H9 (cell line): Measurements from ENCODE around the gene NEURL1B. TPM values are rescaled to one million over a fixed set of nuclear protein-coding genes. Genes with fewer than 3 reads are reported as not detected.
"Not testable (repeated sequence)": the region's sequence is repeated elsewhere in the genome, so short reads cannot be mapped to it uniquely, and the experiment has no call there.

Source experiments
- DNase-seq: peaks from one replicate; pipeline ENCODE4 v3.0.0-alpha.2; 2017
- H2AFZ ChIP-seq: one replicate; pipeline ENCODE4 v1.6.1; 2013; ENCODE audit warnings: mild to moderate bottlenecking, low read length, control low read depth, moderate library complexity
- H2AK5ac ChIP-seq: 2 replicates; pipeline ENCODE4 v1.6.1; 2013; ENCODE audit warnings: low read length, control low read depth, mixed read lengths; ENCODE audit not compliant: insufficient read length
- H2BK120ac ChIP-seq: one replicate; pipeline ENCODE4 v1.6.1; 2013; ENCODE audit warnings: low read depth, mild to moderate bottlenecking, low read length, control low read depth, inconsistent platforms; ENCODE audit not compliant: poor library complexity, severe bottlenecking
- H2BK12ac ChIP-seq: 2 replicates; pipeline ENCODE4 v1.6.1; 2013; ENCODE audit warnings: low read length, control low read depth, mixed read lengths, low read depth; ENCODE audit not compliant: insufficient read length
- H2BK15ac ChIP-seq: 2 replicates; pipeline ENCODE4 v1.6.1; 2013; ENCODE audit warnings: low read depth, low read length, control low read depth
- H2BK20ac ChIP-seq: one replicate; pipeline ENCODE4 v1.6.1; 2013; ENCODE audit warnings: low read depth, mild to moderate bottlenecking, low read length, control low read depth, inconsistent platforms; ENCODE audit not compliant: poor library complexity, severe bottlenecking
- H2BK5ac ChIP-seq: 2 replicates; pipeline ENCODE4 v1.6.1; 2013; ENCODE audit warnings: low read length, control low read depth, mixed read lengths; ENCODE audit not compliant: insufficient read length
- H3K14ac ChIP-seq: 2 replicates; pipeline ENCODE4 v1.6.1; 2013; ENCODE audit warnings: low read length, control low read depth; ENCODE audit not compliant: insufficient read depth
- H3K18ac ChIP-seq: 2 replicates; pipeline ENCODE4 v1.6.1; 2013; ENCODE audit warnings: low read depth, mild to moderate bottlenecking, mixed read lengths, low read length, control low read depth; ENCODE audit not compliant: insufficient read length
- H3K23ac ChIP-seq: 2 replicates; pipeline ENCODE4 v1.6.1; 2013; ENCODE audit warnings: low read length, control low read depth, mixed read lengths, low read depth; ENCODE audit not compliant: insufficient read length
- H3K23me2 ChIP-seq: 2 replicates; pipeline ENCODE4 v1.6.1; 2013; ENCODE audit warnings: low read depth, mild to moderate bottlenecking, mixed read lengths, low read length, control low read depth; ENCODE audit not compliant: insufficient read length, poor library complexity, severe bottlenecking
- H3K27ac ChIP-seq: 2 replicates; pipeline ENCODE4 v1.5.1; 2013; ENCODE audit warnings: low read length, control low read depth, mixed read lengths, low read depth; ENCODE audit not compliant: insufficient read length
- H3K27me3 ChIP-seq: 2 replicates; pipeline ENCODE4 v1.6.1; 2013; ENCODE audit warnings: low read length, control low read depth, inconsistent platforms; ENCODE audit not compliant: insufficient read depth
- H3K4ac ChIP-seq: 2 replicates; pipeline ENCODE4 v1.6.1; 2013; ENCODE audit warnings: low read depth, mild to moderate bottlenecking, control low read depth, inconsistent platforms, low read length, moderate library complexity
- H3K4me1 ChIP-seq: 2 replicates; pipeline ENCODE4 v1.6.1; 2013; ENCODE audit warnings: low read length, control low read depth, inconsistent platforms; ENCODE audit not compliant: insufficient read depth
- H3K4me2 ChIP-seq: 2 replicates; pipeline ENCODE4 v1.6.1; 2013; ENCODE audit warnings: low read length, control low read depth, mixed read lengths; ENCODE audit not compliant: insufficient read length, insufficient read depth
- H3K56ac ChIP-seq: 2 replicates; pipeline ENCODE4 v1.6.1; 2013; ENCODE audit warnings: low read depth, mild to moderate bottlenecking, mixed read lengths, low read length, control low read depth; ENCODE audit not compliant: insufficient read length
- H3K79me1 ChIP-seq: 2 replicates; pipeline ENCODE4 v1.6.1; 2013; ENCODE audit warnings: low read depth, mild to moderate bottlenecking, moderate library complexity, low read length, control low read depth, inconsistent platforms; ENCODE audit not compliant: insufficient read depth, poor library complexity, severe bottlenecking
- H3K79me2 ChIP-seq: 2 replicates; pipeline ENCODE4 v1.6.1; 2013; ENCODE audit warnings: low read length, control low read depth, inconsistent platforms; ENCODE audit not compliant: insufficient read depth
- H3K9ac ChIP-seq: 2 replicates; pipeline ENCODE4 v1.6.1; 2013; ENCODE audit warnings: low read length, control low read depth, mixed read lengths; ENCODE audit not compliant: insufficient read length; ENCODE audit errors: extremely low read depth
- H3K9me3 ChIP-seq: one replicate; pipeline ENCODE4 v1.6.1; 2013; ENCODE audit warnings: low read depth, low read length, inconsistent platforms; ENCODE audit not compliant: control insufficient read depth
- H3T11ph ChIP-seq: one replicate; pipeline ENCODE4 v1.6.1; 2013; ENCODE audit warnings: mild to moderate bottlenecking, low read length, control low read depth, inconsistent platforms
- H4K20me1 ChIP-seq: one replicate; pipeline ENCODE4 v1.6.1; 2013; ENCODE audit not compliant: control insufficient read depth, insufficient read length, insufficient read depth
- H4K5ac ChIP-seq: 2 replicates; pipeline ENCODE4 v1.6.1; 2013; ENCODE audit warnings: low read depth, mild to moderate bottlenecking, mixed read lengths, low read length, control low read depth; ENCODE audit not compliant: insufficient read length
- H4K8ac ChIP-seq: replicated peaks from 2 replicates; pipeline ENCODE4 v1.6.1; 2013; ENCODE audit warnings: low read length, control low read depth, mixed read lengths, low read depth; ENCODE audit not compliant: insufficient read length
- H4K91ac ChIP-seq: 2 replicates; pipeline ENCODE4 v1.6.1; 2013; ENCODE audit warnings: low read depth, mild to moderate bottlenecking, moderate library complexity, mixed read lengths, low read length, control low read depth; ENCODE audit not compliant: insufficient read length
- H3K27ac Mint-ChIP-seq, 3 experiments: 2 replicates in 2 of 3; 3 replicates in 1 of 3; pipeline ENCODE4 v1.8.0; 2020 to 2021; ENCODE audit warnings: mixed read lengths in 3 of 3, mild to moderate bottlenecking in 1 of 3, moderate library complexity in 1 of 3
- H3K27me3 Mint-ChIP-seq: 2 replicates; pipeline ENCODE4 v1.8.0; 2021; ENCODE audit warnings: low read depth, mild to moderate bottlenecking, moderate library complexity, mixed read lengths
- H3K36me3 Mint-ChIP-seq, 3 experiments: 2 replicates in 2 of 3; 3 replicates in 1 of 3; pipeline ENCODE4 v1.8.0; 2020 to 2021; ENCODE audit warnings: low read depth in 3 of 3, mixed read lengths in 3 of 3; ENCODE audit not compliant: insufficient read depth in 1 of 3
- H3K4me1 Mint-ChIP-seq, 2 experiments: 2 replicates each; pipeline ENCODE4 v1.8.0; 2020; ENCODE audit warnings: mixed read lengths in 2 of 2
- H3K4me3 Mint-ChIP-seq, 2 experiments: 2 replicates in 1 of 2; 3 replicates in 1 of 2; pipeline ENCODE4 v1.8.0; 2020 to 2021; ENCODE audit warnings: mild to moderate bottlenecking in 2 of 2, mixed read lengths in 2 of 2, moderate library complexity in 1 of 2
- H3K9me3 Mint-ChIP-seq, 2 experiments: 2 replicates in 1 of 2; 3 replicates in 1 of 2; pipeline ENCODE4 v1.8.0; 2020; ENCODE audit warnings: mild to moderate bottlenecking in 2 of 2, mixed read lengths in 2 of 2, moderate library complexity in 1 of 2
- WGBS: extraction: QIAGEN DNeasy Blood & Tissue Kit; methylation state at CpG from one replicate; pipeline ENCODE4 v1.1.7; 2013; ENCODE audit warnings: missing lambda C conversion rate, low lambda C conversion rate, mixed read lengths; ENCODE audit not compliant: insufficient read length; ENCODE audit errors: extremely low coverage; 5-methylcytosine and 5-hydroxymethylcytosine counted together
- total RNA-seq: library from RNA; stranded (reverse); gene quantifications from 2 replicates; pipeline ENCODE4 v1.2.1, GENCODE V29; 2021
- TF ChIP-seq, protein P1 (sequence below): fragments of 200-600 bp; sonication (generic); conservative IDR thresholded peaks from 3 replicates; pipeline ENCODE4 v1.8.0; 2021; ENCODE audit warnings: antibody characterized with exemption, mild to moderate bottlenecking

Gene NEURL1B
- total RNA-seq, 1 experiment from 2014 or later = 3.6 TPM

GRCh38 chr5:172676914-172677475 is 35.9 kb downstream of the NEURL1B start:
- Histone ChIP-seq H3K9me3 (no peaks in the 10 kb centered on the region), H3T11ph (no peak overlapping the region), H3K4ac (no peak overlapping the region), H3K56ac (no peak overlapping the region), H3K27ac (no peak overlapping the region), H3K18ac (no peak overlapping the region), H3K79me2 (no peaks in the 10 kb centered on the region), H2BK5ac (no peak overlapping the region), H3K79me1 (no peaks in the 10 kb centered on the region), H3K23ac (no peak overlapping the region), H3K4me1 (no peaks in the 10 kb centered on the region), H3K27me3 (no peaks in the 10 kb centered on the region), H2AK5ac (no peak overlapping the region), H3K4me2 (no peak overlapping the region), H2BK120ac (no peak overlapping the region), H3K14ac (no peak overlapping the region), H2AFZ (no peak overlapping the region), H3K9ac (no peak overlapping the region), H4K5ac (no peak overlapping the region), H2BK15ac (no peak overlapping the region), H4K91ac (no peak overlapping the region), H2BK12ac (no peak overlapping the region), H4K20me1 (no peaks in the 10 kb centered on the region), H2BK20ac (no peak overlapping the region), H4K8ac (no peak overlapping the region), H3K23me2 (no peaks in the 10 kb centered on the region)
- DNase-seq = no peak
- Mint-ChIP-seq H3K4me1 (peaks cover 0 to 14% of the 10 kb centered on the region in 2 experiments; a peak in 3 of 4 replicates), H3K27me3 (peaks cover 4% of the 10 kb centered on the region), H3K36me3 (no peaks in the 10 kb centered on the region), H3K9me3 (no peaks in the 10 kb centered on the region), H3K4me3 (no peak overlapping the region), H3K27ac (no peak overlapping the region)
- no CpG with 5 or more reads among the region's 15 CpGs for WGBS
- TF ChIP-seq, protein P1, sequence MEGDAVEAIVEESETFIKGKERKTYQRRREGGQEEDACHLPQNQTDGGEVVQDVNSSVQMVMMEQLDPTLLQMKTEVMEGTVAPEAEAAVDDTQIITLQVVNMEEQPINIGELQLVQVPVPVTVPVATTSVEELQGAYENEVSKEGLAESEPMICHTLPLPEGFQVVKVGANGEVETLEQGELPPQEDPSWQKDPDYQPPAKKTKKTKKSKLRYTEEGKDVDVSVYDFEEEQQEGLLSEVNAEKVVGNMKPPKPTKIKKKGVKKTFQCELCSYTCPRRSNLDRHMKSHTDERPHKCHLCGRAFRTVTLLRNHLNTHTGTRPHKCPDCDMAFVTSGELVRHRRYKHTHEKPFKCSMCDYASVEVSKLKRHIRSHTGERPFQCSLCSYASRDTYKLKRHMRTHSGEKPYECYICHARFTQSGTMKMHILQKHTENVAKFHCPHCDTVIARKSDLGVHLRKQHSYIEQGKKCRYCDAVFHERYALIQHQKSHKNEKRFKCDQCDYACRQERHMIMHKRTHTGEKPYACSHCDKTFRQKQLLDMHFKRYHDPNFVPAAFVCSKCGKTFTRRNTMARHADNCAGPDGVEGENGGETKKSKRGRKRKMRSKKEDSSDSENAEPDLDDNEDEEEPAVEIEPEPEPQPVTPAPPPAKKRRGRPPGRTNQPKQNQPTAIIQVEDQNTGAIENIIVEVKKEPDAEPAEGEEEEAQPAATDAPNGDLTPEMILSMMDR = no peak

GRCh38 chr5:172678362-172678874 is 37.4 kb downstream of the NEURL1B start:
- not testable (repeated sequence) for DNase-seq, H2AFZ ChIP-seq, H3K23me2 ChIP-seq, H3K18ac ChIP-seq, H3K9me3 Mint-ChIP-seq, H4K5ac ChIP-seq, H2BK120ac ChIP-seq, H3K27me3 ChIP-seq, H3K9ac ChIP-seq, H2AK5ac ChIP-seq, H3K9me3 ChIP-seq, H2BK20ac ChIP-seq, H4K8ac ChIP-seq, H3K4me2 ChIP-seq, H3K4ac ChIP-seq, H4K91ac ChIP-seq, H3K4me1 ChIP-seq, H3K36me3 Mint-ChIP-seq, H3K79me2 ChIP-seq, H3K14ac ChIP-seq, H2BK12ac ChIP-seq, H4K20me1 ChIP-seq, H3K56ac ChIP-seq, H3K79me1 ChIP-seq, H2BK15ac ChIP-seq, H3K23ac ChIP-seq, H3K4me3 Mint-ChIP-seq, H2BK5ac ChIP-seq, H3K27ac Mint-ChIP-seq, H3T11ph ChIP-seq, H3K27ac ChIP-seq
- peaks cover 2 to 18% of the 10 kb centered on the region in 2 experiments; a peak in 3 of 4 replicates for H3K4me1 Mint-ChIP-seq
- H3K27me3 Mint-ChIP-seq = peaks cover 17% of the 10 kb centered on the region
- no CpG with 5 or more reads among the region's 5 CpGs for WGBS
